AG04449 (cell line): Measurements from ENCODE around the gene GGT6.
A peak's percentile ranks its signal among the peaks of the same experiment; 100 is the strongest.

ENCODE experiments used
- CTCF ChIA-PET: fragments of 350-600 bp; formaldehyde crosslinking; extraction: SDS; loops from one replicate; lab custom pipeline; 2021; ENCODE audit warnings: antibody characterized with exemption; lab: Yijun Ruan, JAX
- POLR2A ChIA-PET: fragments of 400-600, 350-600 bp; formaldehyde crosslinking; extraction: SDS; loops from one replicate; lab custom pipeline; 2020; ENCODE audit warnings: antibody characterized with exemption, inconsistent platforms; lab: Yijun Ruan, JAX
- DNase-seq: peaks from one replicate; pipeline ENCODE4 v3.0.0-alpha.2; 2010; ENCODE audit warnings: low read depth, low spot score
- H3K4me3 ChIP-seq: 2 replicates; pipeline ENCODE4 v1.5.1; 2011; ENCODE audit warnings: low read depth, mild to moderate bottlenecking, control low read depth, low read length
- CTCF ChIP-seq: IDR thresholded peaks from one replicate; pipeline ENCODE4 v1.5.1; 2011; ENCODE audit warnings: mild to moderate bottlenecking, moderate library complexity, low read length, control low read depth, inconsistent platforms; ENCODE audit not compliant: insufficient read depth; ENCODE audit errors: missing control alignments

The GGT6 gene

GRCh38 chr17:4556996-4557395 lies 3.4 kb downstream of the GGT6 start:
- DNase-seq: no peak
- CTCF ChIA-PET: interaction anchor here (0.7 to 13.2 kb wide), 4 partner anchors 9 to 419 kb away, joined by 3 to 137 read pairs (median 5); no protein-coding TSS in a partner anchor
- no peak overlapping the region for H3K4me3 ChIP-seq
- POLR2A ChIA-PET: no interaction called here
- no peak for TF ChIP-seq CTCF

DNA sequence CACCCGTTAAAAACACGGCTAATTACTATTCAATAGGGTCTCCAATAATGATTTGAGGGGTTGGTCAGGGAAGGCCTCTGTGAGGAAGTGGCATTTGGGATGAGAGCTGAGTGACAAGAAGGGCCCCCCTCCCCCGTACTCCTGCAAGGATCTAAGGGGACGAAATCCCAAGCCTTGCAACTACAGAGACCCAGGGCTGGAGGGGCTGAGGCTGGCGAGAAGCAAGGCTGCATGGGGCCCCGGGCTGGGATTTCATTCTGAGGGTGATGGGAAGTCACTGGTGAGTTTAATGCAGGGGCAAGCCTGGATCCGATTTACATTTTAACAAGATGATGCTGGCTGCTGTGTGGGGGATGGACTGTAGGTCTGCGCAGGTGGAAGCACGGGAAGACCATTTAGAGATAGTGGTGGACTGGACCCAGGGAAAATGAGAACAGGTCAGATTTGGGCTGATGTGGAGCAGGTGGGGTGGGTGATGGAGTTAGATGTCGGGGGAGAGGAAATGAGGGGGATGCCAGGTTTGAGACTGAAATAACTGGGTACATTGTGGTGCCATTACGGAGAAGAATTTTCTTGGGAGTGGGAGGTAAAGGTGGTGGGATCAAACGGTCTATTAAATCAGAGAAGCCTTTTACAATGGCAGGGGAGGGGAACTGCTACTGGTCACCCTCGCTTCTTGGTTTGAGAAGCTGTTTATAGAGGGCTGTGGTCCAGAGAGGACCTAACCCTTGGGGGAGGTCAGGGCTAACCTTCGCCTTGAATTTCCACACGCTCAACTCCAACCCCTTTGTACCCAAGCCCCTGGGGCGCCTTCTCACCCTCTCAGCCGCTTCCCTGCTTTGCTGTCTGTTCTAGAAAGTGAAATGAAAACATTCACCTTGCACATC lies 4.3 kb downstream of the GGT6 start:
- ChIA-PET POLR2A (interaction anchor here (0.9 to 1.5 kb wide), 2 partner anchors 10 to 19 kb away, joined by 3 to 4 read pairs; no protein-coding TSS in a partner anchor), CTCF (interaction anchor here (0.7 to 13.2 kb wide), 5 partner anchors 10 to 418 kb away, joined by 3 to 137 read pairs (median 5); no protein-coding TSS in a partner anchor)
- TF ChIP-seq CTCF: no peak
- H3K4me3 ChIP-seq: peak overlapping the region; percentile 99
- DNase-seq: no peak

DNA sequence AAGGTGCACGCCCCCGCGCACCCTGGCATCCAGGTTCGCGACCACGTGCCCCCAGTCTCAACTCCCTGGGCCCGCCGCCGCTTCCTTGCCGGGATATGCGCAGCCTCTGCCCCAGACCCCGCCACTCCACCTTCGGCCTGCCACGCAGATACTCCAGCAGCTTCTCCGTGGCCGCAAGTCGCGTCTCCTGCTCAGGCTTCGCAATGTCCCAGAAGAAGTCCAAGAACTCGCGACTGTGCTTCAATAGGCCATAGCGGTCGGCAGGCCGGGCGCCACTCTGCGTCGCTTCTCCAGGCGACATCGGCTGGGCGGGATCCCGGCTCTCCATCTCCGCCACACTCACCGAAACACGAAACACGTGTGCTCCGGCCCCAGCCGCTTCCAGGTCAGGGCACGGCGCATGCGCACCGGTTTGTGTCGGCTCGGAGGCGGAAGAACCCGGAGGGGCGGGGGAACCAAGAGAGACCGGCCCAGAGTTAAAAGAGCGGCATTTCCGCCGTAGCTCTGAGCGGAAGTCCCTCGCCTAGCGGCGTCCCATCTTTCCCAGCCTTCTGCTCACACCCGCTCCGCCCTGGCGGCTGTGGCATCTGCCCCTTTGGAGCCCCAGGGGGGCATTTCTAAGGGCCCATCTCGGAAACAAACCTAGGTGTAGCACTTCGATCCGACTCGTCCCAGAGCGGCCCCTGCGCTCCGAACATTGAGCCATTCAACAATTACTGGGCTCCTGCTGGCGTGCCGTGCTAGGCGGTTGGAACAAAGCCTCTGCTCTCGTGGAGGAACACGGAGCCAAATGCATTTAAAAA lies 5.2 kb downstream of the GGT6 start, which contains the start of gene MYBBP1A:
Gene MYBBP1A, minus strand, starts transcription at position 388 of the 803 bp plus-strand sequence. Its CDS starts 60 bp downstream, at position 328.
- peak; percentile 12 for TF ChIP-seq CTCF
- ChIA-PET POLR2A (interaction anchor here (0.9 to 1.5 kb wide), 2 partner anchors 9 to 18 kb away, joined by 3 to 4 read pairs; no protein-coding TSS in a partner anchor), CTCF (interaction anchor here (1.1 to 13.2 kb wide), 3 partner anchors 11 to 134 kb away, joined by 3 to 137 read pairs (median 5); no protein-coding TSS in a partner anchor)
- peak; percentile 42 for DNase-seq
- peak within 1 kb of the TSS; percentile 99 for H3K4me3 ChIP-seq

- ChIA-PET CTCF (interaction anchor here (1.1 to 13.2 kb wide), 3 partner anchors 12 to 133 kb away, joined by 3 to 137 read pairs (median 5); no protein-coding TSS in a partner anchor), POLR2A (no interaction called here)
- DNase-seq: no peak
- TF ChIP-seq CTCF: no peak
- H3K4me3 ChIP-seq: peak overlapping the region; percentile 99
Measured at GRCh38 chr17:4554441-4554996, 5.9 kb downstream of the GGT6 start.

DNA sequence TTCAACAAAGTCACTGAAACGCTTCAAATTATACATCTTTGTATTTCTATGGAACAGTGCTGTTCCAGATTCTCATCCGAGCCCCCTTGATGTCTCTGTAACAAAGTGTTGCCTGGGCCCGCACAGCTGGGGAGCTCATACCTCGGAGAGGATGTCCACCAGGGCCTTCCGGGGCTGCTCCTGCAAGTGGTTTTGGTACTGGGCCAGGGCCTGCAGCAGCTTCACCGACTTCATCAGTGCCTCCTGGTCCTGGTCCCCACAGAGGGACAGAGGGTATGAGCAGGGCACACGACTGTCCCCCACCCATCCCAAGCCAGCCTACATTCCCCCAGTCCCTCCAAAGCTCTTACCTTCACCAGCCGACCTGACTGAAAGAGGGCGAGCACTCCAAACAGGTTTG lies 6.7 kb downstream of the GGT6 start:
- no peak for TF ChIP-seq CTCF
- POLR2A ChIA-PET: interaction anchor here (0.6 kb wide), 1 partner anchor 271 kb away, joined by 3 read pairs; no protein-coding TSS in a partner anchor
- CTCF ChIA-PET: interaction anchor here (1.2 to 13.2 kb wide), 3 partner anchors 10 to 133 kb away, joined by 3 to 137 read pairs (median 5); no protein-coding TSS in a partner anchor
- peak overlapping the region; percentile 99 for H3K4me3 ChIP-seq
- no peak for DNase-seq
